Measurements from ENCODE around the gene KCTD11.
A peak's percentile ranks its signal among the peaks of the same experiment; 100 is the strongest.
"Not testable (repeated sequence)": the region's sequence is repeated elsewhere in the genome, so short reads cannot be mapped to it uniquely, and the experiment has no call there.

KCTD11 gene

DNA sequence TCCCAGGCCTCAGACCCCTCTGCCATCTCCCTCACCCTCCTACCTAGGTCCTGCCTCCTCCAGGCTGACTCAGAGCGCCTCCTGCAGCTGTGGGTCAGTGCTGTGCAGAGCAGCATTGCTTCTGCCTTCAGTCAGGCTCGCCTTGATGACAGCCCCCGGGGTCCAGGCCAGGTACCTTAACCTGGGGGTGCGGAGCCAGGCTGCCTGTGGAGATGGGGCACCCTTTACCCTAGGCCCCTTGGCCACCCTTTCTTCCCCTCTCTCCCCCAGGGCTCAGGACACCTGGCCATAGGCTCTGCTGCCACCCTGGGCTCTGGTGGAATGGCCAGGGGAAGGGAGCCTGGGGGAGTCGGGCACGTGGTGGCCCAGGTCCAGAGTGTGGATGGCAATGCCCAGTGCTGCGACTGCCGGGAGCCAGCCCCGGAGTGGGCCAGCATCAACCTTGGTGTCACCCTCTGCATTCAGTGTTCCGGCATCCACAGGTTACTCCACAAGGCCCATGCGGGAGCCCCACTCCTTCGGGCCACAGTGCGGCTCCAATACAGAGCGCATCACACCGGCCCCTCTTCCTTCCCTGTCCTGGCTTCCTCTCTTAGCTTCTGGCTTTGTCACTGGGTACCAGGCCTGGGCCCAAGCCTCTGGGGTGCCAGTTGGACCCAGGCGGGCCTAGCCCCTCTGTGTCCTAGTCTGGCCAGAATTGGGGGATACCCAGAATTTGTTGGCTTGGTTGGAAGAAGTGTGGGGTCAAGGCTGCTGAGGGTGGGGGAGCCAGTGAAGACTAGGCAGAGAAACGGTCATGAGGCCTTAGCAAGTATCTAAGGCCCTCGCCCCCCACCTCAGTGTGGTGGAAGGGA lies 5.0 kb upstream of the KCTD11 start:
- DNase-seq (ENCODE audit: low spot score) = no peak

DNA sequence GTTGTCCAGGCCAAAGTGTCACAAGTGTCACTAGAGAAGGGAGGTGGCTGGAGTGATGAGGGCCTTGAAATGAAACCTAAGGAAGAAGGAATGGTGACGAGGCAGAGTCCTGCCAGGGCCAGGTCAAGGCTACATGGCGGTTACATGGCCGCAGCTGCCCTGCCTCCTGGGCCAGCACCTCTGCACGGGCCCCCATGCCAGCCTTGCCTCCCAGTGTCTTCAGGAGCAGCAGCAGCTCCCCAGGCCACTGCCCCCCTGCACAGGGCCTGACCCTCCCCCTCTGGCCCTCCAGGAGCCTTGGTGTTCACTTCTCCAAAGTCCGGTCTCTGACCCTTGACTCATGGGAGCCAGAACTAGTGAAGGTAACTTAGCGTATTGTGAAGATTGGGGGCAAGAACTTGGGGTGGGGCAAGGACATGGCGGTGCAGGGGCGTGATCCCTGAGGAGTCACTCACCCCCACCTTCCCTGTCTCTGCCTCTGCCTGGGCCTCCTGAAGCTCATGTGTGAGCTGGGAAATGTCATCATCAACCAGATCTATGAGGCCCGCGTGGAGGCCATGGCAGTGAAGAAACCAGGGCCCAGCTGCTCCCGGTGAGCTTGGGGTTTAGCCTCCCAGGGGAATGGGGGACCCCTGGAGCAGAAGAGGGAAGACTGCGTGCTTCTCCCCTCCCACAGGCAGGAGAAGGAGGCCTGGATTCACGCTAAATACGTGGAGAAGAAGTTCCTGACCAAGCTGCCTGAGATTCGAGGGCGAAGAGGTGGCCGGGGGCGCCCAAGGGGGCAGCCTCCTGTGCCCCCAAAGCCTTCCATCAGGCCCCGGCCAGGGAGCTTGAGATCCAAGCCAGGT lies 4.1 kb upstream of the KCTD11 start:
- no peak for DNase-seq (ENCODE audit: low spot score)

DNA sequence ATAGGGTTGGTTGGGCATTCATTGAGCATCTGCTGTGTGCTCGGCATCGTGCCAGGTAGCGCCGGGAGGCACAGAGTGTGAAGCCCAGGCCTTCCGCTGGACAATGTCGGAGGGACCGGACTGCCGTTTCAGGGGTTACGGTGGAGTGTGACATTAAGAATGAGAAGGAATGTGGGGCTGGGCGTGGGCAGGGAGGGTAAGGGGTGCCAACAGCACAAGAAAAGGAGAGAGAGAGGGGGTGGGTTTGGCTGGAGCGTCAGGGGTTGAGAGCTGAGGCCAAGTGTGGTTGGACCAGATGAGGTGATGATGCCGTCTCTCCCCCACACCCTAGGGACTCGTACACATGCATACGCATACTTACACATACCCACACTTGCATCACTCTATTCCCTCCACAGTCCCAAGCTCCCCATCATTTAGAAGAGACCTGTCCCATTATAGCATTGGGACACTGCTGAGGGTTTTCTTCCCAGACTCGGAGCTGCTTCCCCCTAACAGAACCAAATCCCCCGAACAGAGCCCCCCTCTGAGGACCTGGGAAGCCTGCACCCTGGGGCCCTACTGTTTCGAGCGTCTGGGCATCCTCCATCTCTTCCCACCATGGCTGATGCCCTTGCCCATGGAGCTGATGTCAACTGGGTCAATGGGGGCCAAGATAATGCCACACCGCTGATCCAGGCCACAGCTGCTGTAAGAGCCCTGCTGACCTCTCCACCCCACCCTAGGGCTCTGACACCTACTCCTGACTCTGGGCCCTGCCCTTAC lies 3.3 kb upstream of the KCTD11 start:
- no peak for DNase-seq (ENCODE audit: low spot score)

DNA sequence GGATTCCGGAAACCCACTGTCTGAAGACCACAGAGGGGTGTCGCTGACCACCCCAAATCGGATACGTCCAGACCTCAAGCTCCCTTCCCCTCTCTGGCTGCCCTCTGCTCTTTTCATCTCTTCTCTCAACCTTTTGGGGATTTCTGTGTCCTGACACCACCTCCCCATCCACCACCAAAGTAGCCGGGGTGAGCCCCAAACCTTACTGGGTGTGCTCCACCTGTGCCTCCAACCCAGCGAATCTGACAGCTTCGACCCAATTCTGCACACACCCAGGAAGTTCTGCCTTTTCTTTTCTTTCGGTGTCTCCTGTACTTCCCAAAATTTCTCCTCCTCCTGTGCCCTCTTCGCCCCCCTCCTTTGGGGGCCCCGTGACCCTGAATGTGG lies 534 bp downstream of the KCTD11 start:
- DNase-seq (ENCODE audit: low spot score) = no peak

DNA sequence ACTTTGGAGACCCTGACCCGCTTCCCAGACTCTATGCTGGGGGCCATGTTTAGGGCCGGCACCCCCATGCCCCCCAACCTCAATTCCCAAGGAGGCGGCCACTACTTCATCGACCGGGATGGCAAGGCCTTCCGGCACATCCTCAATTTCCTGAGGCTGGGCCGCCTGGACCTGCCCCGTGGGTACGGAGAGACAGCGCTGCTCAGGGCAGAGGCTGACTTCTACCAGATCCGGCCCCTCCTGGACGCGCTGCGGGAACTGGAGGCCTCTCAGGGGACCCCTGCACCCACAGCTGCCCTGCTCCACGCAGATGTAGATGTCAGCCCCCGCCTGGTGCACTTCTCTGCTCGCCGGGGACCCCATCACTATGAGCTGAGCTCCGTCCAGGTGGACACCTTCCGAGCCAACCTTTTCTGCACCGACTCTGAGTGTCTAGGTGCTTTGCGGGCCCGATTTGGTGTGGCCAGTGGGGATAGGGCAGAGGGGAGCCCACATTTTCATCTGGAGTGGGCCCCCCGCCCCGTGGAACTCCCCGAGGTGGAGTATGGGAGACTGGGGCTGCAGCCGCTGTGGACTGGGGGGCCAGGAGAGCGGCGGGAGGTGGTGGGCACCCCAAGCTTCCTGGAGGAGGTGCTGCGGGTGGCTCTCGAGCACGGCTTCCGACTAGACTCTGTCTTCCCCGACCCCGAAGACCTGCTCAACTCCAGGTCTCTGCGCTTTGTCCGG lies 1.1 kb downstream of the KCTD11 start:
- DNase-seq (ENCODE audit: low spot score) = peak; percentile 55

DNA sequence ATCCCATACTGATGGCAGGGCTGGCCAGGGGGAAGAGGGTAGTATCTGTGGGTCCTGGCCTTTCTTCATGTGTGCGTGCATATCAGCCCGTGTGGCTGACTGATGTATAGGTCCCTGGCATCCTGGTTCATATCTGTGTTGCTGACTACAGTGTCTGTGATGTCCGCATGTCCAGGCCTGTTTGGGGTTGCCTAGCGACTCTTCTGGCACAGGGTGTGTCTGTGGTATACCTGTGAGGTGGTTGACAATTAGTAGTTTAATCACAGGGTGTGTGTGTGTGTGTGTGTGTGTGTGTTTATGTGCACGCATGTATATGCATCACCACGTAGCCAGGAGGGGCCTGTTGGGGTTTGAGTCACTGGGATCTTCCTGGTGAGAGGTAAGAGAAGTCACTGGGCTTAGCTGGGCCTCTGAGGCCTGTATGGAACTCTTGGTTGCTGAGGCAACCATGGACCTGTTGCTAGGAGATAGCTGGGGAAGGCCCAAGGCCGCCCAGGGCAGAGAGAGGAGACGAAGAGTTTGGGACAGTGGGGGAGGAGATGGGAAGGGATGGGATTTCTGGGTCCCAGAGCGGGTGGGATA lies 2.4 kb downstream of the KCTD11 start:
- DNase-seq (ENCODE audit: low spot score) = peak; percentile 71

DNA sequence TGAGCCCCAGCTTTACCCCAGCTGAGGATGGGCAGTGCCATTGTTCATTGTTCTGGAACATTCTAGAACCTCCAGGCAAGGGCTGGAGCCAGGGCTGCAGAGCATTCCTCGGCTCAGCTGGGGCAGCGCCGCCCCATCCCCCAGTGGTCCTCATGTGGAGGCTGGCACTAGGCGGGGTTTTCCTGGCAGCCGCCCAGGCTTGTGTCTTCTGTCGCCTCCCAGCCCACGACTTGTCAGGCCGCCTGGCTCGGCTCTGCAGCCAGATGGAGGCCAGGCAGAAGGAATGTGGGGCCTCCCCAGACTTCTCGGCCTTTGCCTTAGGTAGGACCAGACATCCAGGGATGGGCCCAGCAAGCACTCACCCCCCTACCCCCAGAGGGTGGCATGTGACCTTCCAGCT lies 3.1 kb downstream of the KCTD11 start, which contains the start of gene TMEM95:
Gene TMEM95, plus strand, starts transcription at position 104 of the 400 bp plus-strand sequence. Its CDS starts 49 bp downstream, at position 153.
- DNase-seq (ENCODE audit: low spot score) = no peak

DNA sequence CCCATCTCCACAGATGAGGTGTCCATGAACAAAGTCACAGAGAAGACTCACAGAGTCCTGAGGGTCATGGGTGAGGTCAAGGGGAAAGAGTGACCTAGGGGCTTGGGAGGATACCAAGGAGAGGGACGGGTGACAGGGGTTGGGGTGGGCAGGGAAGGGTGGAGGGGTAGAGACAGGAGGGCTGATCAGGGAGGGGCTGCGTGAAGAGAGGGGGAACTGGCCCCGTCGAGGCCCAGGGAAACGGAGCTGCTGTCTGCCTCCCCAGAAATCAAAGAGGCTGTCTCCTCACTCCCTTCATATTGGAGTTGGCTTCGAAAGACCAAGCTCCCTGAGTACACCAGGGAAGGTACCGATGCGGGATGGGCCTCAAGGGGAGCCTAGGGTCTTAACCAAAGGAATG lies 3.6 kb downstream of the KCTD11 start:
- DNase-seq (ENCODE audit: low spot score) = no peak

DNA sequence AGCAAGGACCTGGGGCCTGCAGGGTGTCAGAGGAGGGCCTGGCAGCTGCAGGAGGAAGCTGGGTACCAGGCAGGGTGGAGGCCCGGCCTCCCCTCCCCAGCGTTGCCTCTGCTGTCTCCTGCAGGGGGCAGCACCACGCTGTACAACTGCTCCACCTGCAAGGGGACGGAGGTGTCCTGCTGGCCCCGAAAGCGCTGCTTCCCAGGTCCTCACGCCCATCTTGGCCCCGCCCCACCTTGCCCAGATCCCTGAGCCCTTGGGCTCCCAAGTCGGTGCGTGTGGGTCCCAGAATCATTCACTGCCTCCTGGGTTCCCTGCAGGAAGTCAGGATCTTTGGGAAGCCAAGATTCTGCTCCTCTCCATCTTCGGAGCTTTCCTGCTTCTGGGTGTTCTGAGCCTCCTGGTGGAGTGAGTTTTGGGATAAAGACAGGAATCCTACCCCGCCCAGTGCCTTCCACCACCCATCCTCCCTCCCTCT lies 4.1 kb downstream of the KCTD11 start:
- peak; percentile 93 for DNase-seq (ENCODE audit: low spot score)

DNA sequence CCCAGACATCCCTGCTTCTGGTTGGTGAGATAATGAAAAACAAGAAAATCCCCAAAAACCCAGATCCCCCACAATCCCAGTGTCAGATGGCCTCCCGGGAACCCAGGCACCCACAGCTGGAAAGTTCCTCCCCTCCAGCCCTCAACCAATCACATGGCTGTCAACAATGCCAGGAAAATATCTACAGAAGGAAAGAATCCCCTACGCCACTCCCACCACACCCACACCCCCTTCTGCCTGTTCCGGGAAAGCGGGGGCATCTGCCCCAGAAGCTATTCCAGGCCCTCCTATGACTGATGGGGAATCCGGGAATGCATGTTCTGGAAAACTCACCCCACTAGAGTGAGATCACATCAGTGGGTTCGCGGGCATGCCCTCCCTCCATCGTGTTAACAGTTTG lies 4.8 kb downstream of the KCTD11 start:
- no peak for DNase-seq (ENCODE audit: low spot score)

DNA sequence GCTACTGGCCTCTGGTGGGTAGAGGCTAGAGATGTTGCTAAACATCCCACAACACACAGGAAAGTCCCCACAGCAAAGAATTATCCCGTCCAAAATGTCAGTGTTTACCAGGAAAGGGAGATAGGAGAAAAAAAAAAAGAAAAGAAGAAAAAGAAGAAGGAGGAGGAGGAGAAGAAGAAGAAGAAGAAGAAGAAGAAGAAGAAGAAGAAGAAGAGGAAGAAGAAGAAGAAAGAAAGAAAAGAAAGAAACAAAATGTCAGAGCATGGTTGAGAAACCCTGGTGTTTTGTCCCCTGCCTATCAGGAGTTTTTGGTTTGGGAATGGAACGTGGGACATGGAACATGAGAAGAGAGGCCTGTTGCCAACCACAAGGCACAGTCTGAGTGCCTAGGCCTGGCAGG lies 5.4 kb downstream of the KCTD11 start:
- no peak for DNase-seq (ENCODE audit: low spot score)

DNA sequence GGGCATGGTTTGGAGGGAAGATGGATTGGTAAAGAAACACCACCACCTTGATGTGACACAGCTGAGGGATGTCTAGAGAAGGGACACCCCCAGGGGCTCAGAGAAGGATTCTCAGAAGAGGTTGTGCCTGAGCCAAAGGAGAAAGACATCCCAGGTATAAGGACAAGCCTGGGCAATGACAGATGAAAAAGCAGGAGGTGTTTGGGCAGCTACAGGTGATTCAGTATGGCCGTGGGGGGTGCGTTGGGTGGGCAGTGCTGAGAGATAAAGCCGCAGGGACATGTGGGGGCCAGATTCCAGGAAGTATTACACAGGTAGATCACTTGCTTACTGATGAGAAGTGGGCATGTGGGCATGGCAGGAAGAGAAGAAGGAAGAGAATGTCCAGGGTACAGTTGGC lies 9.9 kb downstream of the KCTD11 start:
- DNase-seq (ENCODE audit: low spot score) = no peak

DNA sequence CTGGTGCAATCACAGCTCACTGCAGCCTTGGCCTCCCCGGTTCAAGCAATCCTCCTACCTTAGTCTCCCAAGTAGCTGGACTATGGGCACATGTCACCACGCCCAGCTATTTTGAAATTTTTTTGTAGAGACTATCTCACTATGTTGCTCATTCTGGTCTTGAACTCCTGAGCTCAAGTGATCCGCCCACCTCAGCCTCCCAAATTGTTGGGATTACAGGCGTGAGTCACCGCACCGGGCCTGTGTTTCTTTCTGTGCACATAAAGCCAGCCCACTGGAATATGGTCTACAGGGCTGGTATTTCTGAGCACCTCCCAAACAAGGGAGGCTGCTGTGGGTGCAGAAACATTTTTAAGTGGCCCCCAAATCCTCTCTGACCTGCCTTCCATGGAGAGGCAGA lies 11.3 kb downstream of the KCTD11 start:
- DNase-seq (ENCODE audit: low spot score) = no peak

DNA sequence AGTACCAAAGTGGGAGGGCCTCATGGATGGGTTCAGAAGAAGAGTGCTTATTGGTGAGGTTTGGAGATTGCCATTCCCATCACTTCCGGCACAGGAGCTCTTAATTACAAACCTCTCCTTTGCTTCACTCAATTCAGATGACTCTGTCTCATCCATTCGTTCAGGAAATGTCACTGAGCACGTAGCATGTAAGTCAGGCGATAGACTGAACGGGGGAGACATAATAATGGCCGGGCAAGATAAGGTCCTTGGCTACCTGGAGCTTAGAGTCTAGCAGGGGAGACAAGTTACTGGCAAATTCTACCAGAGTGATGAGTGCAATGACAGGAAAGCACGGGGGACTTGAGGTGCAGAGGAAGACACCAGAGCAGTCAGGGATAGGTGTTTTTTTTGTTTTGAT lies 14.0 kb downstream of the KCTD11 start:
- DNase-seq (ENCODE audit: low spot score) = not testable (repeated sequence)

DNA sequence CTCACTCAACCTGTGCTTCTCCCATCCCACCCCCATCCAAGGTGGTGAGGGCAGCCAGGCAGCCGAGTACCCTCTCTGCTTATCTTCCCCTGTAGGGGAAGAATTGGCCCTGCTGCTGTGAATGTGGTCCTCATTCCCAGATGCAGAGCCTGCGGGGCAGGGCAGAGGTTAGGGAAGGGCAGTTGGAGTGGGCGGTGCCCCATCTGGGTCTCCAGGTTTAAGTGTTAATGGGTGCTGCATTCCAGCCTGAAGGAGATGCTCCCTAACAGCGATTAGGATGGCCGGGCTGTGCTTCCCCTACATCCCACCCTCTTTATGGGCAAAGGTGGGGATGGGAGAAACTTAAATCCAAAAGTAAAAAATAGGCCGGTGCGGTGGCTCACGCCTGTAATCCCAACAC lies 15.1 kb downstream of the KCTD11 start:
- DNase-seq (ENCODE audit: low spot score) = no peak

DNA sequence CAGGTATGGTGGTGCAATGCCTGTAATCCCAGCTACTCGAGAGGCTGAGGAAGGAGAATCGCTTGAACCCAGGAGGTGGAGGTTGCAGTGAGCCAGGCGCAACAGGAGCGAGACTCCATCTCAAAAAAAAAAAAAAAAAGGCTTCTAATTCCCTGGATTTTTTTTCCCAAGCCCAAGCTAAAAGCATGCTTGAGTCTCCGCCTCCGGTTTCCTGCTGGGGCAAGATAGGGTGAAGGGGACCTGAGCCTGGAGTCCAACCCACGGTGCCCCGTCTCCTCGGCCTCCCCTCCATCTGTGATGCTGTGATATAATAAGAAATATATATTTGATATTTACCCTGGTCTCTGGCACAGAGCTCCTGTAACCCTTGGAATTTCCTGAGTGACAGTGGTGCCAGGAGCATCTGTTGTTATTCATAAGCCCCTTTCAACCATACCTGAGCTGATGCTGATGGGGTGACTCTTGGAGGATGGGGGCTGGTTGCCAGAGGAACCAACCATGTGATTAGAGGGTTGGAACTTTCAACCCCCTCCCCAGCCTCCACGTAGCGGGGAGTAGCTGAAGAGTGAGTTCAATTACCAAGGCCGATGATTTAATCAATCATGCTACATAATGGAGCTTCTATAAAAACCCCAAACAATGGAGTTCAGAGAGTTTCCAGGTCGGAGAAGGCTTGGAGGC lies 16.1 kb downstream of the KCTD11 start:
- no peak for DNase-seq (ENCODE audit: low spot score)

DNA sequence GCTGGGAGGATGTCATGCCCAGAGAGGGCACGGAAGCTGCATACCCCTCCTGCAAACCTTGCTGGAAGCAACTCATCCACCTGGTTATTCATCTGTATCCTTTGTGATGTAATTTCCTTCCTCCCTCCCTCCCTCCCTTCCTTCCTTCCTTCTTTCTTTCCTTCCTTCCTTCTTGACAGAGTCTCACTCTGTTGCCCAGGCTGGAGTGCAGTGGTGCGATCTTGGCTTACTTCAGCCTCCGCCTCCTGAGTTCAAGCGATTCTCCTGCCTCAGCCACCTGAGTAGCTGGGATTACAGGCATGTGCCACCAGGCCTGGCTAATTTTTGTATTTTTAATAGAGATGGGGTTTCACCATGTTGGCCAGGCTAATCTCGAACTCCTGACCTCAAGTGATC lies 16.6 kb downstream of the KCTD11 start:
- not testable (repeated sequence) for DNase-seq (ENCODE audit: low spot score)

DNA sequence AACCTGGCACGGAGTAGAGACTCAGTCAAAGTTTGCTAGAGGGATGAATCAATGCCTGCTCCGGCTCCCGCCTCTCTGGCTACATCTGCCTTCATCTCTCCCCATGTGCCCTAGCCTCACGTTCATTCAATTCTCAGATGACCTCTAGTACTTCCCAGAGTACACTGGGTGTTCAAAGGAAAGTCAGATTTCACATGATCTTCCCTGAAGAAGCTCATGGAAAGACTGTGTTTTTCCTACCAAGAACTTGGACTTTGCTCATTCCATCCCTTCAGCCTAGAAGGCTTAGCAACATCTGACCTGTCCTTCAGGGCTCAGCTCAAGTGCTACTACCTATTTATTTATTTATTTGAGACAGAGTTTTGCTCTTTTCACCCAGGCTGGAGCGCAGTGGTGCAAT lies 17.9 kb downstream of the KCTD11 start:
- DNase-seq (ENCODE audit: low spot score) = no peak

DNA sequence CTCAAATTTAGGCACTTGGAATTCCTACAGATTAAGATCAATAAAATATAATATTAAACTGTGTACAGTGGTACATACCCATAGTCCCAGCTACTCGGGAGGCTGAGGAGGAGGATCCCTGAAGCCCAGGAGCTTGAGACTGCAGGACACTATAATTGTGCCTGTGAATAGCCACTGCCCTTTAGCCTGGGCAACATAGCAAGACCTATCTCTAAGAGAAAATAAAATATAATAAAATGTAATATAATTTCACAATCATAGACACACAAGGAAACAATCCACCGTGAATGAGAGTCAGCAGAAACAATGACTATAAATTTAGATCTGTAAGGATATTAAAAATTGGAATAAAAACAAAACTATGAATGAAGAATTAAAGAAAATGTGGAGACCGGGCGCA lies 18.9 kb downstream of the KCTD11 start:
- no peak for DNase-seq (ENCODE audit: low spot score)

DNA sequence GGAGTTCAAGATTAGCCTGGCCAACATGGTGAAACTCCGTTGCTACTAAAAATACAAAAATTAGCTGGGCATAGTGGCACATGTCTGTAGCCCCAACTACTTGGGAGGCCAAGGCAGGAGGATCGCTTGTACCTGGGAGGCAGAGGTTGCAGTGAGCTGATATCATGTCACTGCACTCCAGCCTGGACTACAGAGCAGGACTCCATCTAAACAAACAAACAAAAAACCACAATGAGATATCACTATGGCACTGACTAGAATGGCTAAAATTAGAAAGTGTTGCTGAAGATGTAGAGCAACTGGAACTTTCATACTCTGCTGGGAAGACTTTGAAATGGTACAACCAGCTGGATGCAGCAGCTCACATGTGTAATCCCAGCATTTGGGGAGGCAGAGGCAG lies 22.4 kb downstream of the KCTD11 start:
- no peak for DNase-seq (ENCODE audit: low spot score)

DNA sequence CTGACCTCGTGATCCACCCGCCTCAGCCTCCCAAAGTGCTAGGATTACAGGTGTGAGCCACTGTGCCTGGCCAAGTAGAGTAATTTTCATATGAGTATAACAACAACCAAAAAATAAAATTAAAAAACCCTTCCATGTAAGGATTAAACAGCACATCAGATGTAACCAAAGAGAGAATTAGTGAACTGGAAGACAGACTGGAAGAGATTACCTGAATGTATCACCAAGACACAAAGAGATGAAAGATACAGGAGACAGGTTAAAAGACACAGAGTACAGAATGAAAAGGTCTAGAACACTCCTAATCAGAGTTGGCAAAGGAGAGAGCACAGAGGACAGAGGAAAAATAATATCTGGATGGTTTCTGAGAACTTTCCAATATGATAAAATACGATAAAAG lies 27.2 kb downstream of the KCTD11 start:
- no peak for DNase-seq (ENCODE audit: low spot score)

Measured in ecto neural progenitor cell (in vitro differentiated cells).